ENCODE data around the gene SDC4.
A peak's percentile ranks its signal among the peaks of the same experiment; 100 is the strongest.
"Not testable (repeated sequence)": the region's sequence is repeated elsewhere in the genome, so short reads cannot be mapped to it uniquely, and the experiment has no call there.

Gene SDC4

GRCh38 chr20:45363611-45364492, 15.6 kb upstream of the SDC4 start:
- no peak for DNase-seq (ENCODE audit: low read depth in 2 of 2)

- peak; percentile 95 for DNase-seq (ENCODE audit: low read depth in 2 of 2)
Measured at GRCh38 chr20:45362804-45363610, 14.8 kb upstream of the SDC4 start, which contains the start of gene SYS1. TSS of gene SYS1 (plus strand) at chr20:45363156. CDS start at chr20:45363532, 376 bp downstream.

- no peak for DNase-seq (ENCODE audit: low read depth in 2 of 2)
Measured at GRCh38 chr20:45361793-45362192, 13.6 kb upstream of the SDC4 start.

- no peak for DNase-seq (ENCODE audit: low read depth in 2 of 2)
Measured at GRCh38 chr20:45359406-45360148, 11.4 kb upstream of the SDC4 start.

- no peak for DNase-seq (ENCODE audit: low read depth in 2 of 2)
Measured at GRCh38 chr20:45359069-45359405, 10.8 kb upstream of the SDC4 start.

GRCh38 chr20:45358282-45359068, 10.3 kb upstream of the SDC4 start:
- DNase-seq (ENCODE audit: low read depth in 2 of 2): no peak

- DNase-seq (ENCODE audit: low read depth in 2 of 2): no peak
Measured at GRCh38 chr20:45355209-45356084, 7.2 kb upstream of the SDC4 start.

- DNase-seq (ENCODE audit: low read depth in 2 of 2): no peak
Measured at GRCh38 chr20:45354423-45355208, 6.4 kb upstream of the SDC4 start.

GRCh38 chr20:45353746-45354145, 5.5 kb upstream of the SDC4 start:
- DNase-seq (ENCODE audit: low read depth in 2 of 2): no peak

- DNase-seq (ENCODE audit: low read depth in 2 of 2): no peak
Measured at GRCh38 chr20:45352729-45353128, 4.5 kb upstream of the SDC4 start.

- not testable (repeated sequence) for DNase-seq (ENCODE audit: low read depth in 2 of 2)
Measured at GRCh38 chr20:45350795-45351194, 2.6 kb upstream of the SDC4 start.

- no peak for DNase-seq (ENCODE audit: low read depth in 2 of 2)
Measured at GRCh38 chr20:45350217-45350616, 2.0 kb upstream of the SDC4 start.

GRCh38 chr20:45347297-45347935, 808 bp downstream of the SDC4 start:
- no peak for DNase-seq (ENCODE audit: low read depth in 2 of 2)

- no peak for DNase-seq (ENCODE audit: low read depth in 2 of 2)
Measured at GRCh38 chr20:45346851-45347250, 1.4 kb downstream of the SDC4 start.

GRCh38 chr20:45346291-45346718, 1.9 kb downstream of the SDC4 start:
- no peak for DNase-seq (ENCODE audit: low read depth in 2 of 2)

GRCh38 chr20:45345104-45345936, 2.9 kb downstream of the SDC4 start:
- DNase-seq (ENCODE audit: low read depth in 2 of 2): no peak

GRCh38 chr20:45344168-45344860, 3.9 kb downstream of the SDC4 start:
- no peak for DNase-seq (ENCODE audit: low read depth in 2 of 2)

Measured in fibroblast of skin of left biceps (primary cell).